Loucy (cell line): Measurements from ENCODE around the gene PMEPA1.

Experiments used
- H2AFZ ChIP-seq: fragments of 200-600 bp; sonication (generic); 2 replicates; pipeline ENCODE4 v1.6.0; 2016; ENCODE audit warnings: antibody characterized with exemption, mild to moderate bottlenecking, low read length, moderate library complexity
- H3F3A ChIP-seq: fragments of 200-600 bp; 2 replicates; pipeline ENCODE4 v1.6.0; 2016; ENCODE audit warnings: antibody characterized with exemption, low read depth, mild to moderate bottlenecking
- H3K27me3 ChIP-seq: fragments of 200-600 bp; sonication (generic); 2 replicates; pipeline ENCODE4 v1.6.1; 2014; ENCODE audit warnings: low read length, mild to moderate bottlenecking; ENCODE audit not compliant: insufficient read depth, poor library complexity, severe bottlenecking
- H3K36me3 ChIP-seq: fragments of 200-600 bp; sonication (generic); 2 replicates; pipeline ENCODE4 v1.6.1; 2016; ENCODE audit warnings: low read length; ENCODE audit not compliant: insufficient read depth
- H3K4me1 ChIP-seq: fragments of 200-600 bp; sonication (generic); 2 replicates; pipeline ENCODE4 v1.5.1; 2014; ENCODE audit warnings: low read length, mild to moderate bottlenecking; ENCODE audit not compliant: insufficient read depth, poor library complexity, severe bottlenecking
- H3K4me2 ChIP-seq: fragments of 200-600 bp; sonication (generic); 2 replicates; pipeline ENCODE4 v1.6.0; 2014; ENCODE audit warnings: antibody characterized with exemption, low read length, low read depth, mild to moderate bottlenecking; ENCODE audit not compliant: poor library complexity, severe bottlenecking
- H3K4me3 ChIP-seq: fragments of 200-600 bp; sonication (generic); 2 replicates; pipeline ENCODE4 v1.5.1; 2014; ENCODE audit warnings: low read length, mild to moderate bottlenecking, mixed read lengths; ENCODE audit not compliant: poor library complexity, severe bottlenecking
- H3K79me2 ChIP-seq: fragments of 200-600 bp; sonication (generic); 2 replicates; pipeline ENCODE4 v1.6.1; 2014; ENCODE audit warnings: low read length; ENCODE audit not compliant: insufficient read depth
- H3K9ac ChIP-seq: fragments of 200-600 bp; sonication (generic); 2 replicates; pipeline ENCODE4 v1.6.0; 2014; ENCODE audit warnings: mild to moderate bottlenecking, low read depth, low read length, moderate library complexity; ENCODE audit not compliant: poor library complexity, severe bottlenecking
- H3K9me2 ChIP-seq: fragments of 200-600 bp; sonication (generic); replicated peaks from 2 replicates; pipeline ENCODE4 v1.6.1; 2016; ENCODE audit warnings: low read depth, low read length, mixed read lengths
- H3K9me3 ChIP-seq: fragments of 200-600 bp; sonication (generic); 2 replicates; pipeline ENCODE4 v1.6.1; 2014; ENCODE audit warnings: mild to moderate bottlenecking, antibody characterized with exemption, low read length, low read depth; ENCODE audit not compliant: insufficient read depth
- H4K20me1 ChIP-seq: fragments of 200-600 bp; sonication (generic); 2 replicates; pipeline ENCODE4 v1.6.0; 2014; ENCODE audit warnings: antibody characterized with exemption, low read length, mild to moderate bottlenecking; ENCODE audit not compliant: insufficient read depth, poor library complexity, severe bottlenecking
- CTCF ChIP-seq: fragments of 200-600 bp; sonication (generic); conservative IDR thresholded peaks from 2 replicates; pipeline ENCODE4 v1.5.1; 2014; ENCODE audit warnings: mild to moderate bottlenecking, antibody characterized with exemption, low read length
- EZH2phosphoT487 ChIP-seq: fragments of 200-600 bp; IDR thresholded peaks from 2 replicates; pipeline ENCODE4 v1.6.1; 2018; ENCODE audit warnings: antibody characterized with exemption, mild to moderate bottlenecking, moderate library complexity, borderline replicate concordance

Gene PMEPA1

GRCh38 chr20:57663681-57664451 lies 45.9 kb downstream of the PMEPA1 start:
- no peaks in the 10 kb centered on the region for H3K36me3 ChIP-seq
- no peaks in the 10 kb centered on the region for H3K9me2 ChIP-seq
- H3K4me1 ChIP-seq: no peaks in the 10 kb centered on the region
- no peaks in the 10 kb centered on the region for H3K9me3 ChIP-seq
- no peak overlapping the region for H3K4me3 ChIP-seq
- H3K4me2 ChIP-seq: no peak overlapping the region
- no peaks in the 10 kb centered on the region for H4K20me1 ChIP-seq
- H3K9ac ChIP-seq: no peak overlapping the region
- peaks cover 4% of the 10 kb centered on the region; the same call in 1 of the 2 replicates for H3K79me2 ChIP-seq
- TF ChIP-seq EZH2phosphoT487: no peak
- TF ChIP-seq CTCF: no peak
- no peaks in the 10 kb centered on the region for H3K27me3 ChIP-seq
- no peaks in the 10 kb centered on the region for H3F3A ChIP-seq
- no peak overlapping the region for H2AFZ ChIP-seq

GRCh38 chr20:57663241-57663640 lies 46.6 kb downstream of the PMEPA1 start:
- H4K20me1 ChIP-seq: no peaks in the 10 kb centered on the region
- H3K27me3 ChIP-seq: no peaks in the 10 kb centered on the region
- peaks cover 4% of the 10 kb centered on the region; the same call in 1 of the 2 replicates for H3K79me2 ChIP-seq
- no peaks in the 10 kb centered on the region for H3F3A ChIP-seq
- H3K4me1 ChIP-seq: no peaks in the 10 kb centered on the region
- H3K4me2 ChIP-seq: no peak overlapping the region
- no peak for TF ChIP-seq EZH2phosphoT487
- no peak for TF ChIP-seq CTCF
- H3K9ac ChIP-seq: no peak overlapping the region
- no peaks in the 10 kb centered on the region for H3K36me3 ChIP-seq
- no peaks in the 10 kb centered on the region for H3K9me3 ChIP-seq
- no peak overlapping the region for H3K4me3 ChIP-seq
- H3K9me2 ChIP-seq: no peaks in the 10 kb centered on the region
- no peak overlapping the region for H2AFZ ChIP-seq

- no peak for TF ChIP-seq EZH2phosphoT487
- TF ChIP-seq CTCF: no peak
- no peaks in the 10 kb centered on the region for H3K27me3 ChIP-seq
- H3K9me2 ChIP-seq: no peaks in the 10 kb centered on the region
- H3K9ac ChIP-seq: no peak overlapping the region
- H3K79me2 ChIP-seq: peaks cover 4% of the 10 kb centered on the region; the same call in 1 of the 2 replicates
- no peak overlapping the region for H3K4me2 ChIP-seq
- H3K36me3 ChIP-seq: no peaks in the 10 kb centered on the region; the same call in 1 of the 2 replicates
- no peaks in the 10 kb centered on the region for H3F3A ChIP-seq
- no peak overlapping the region for H2AFZ ChIP-seq
- H3K9me3 ChIP-seq: no peaks in the 10 kb centered on the region
- H3K4me1 ChIP-seq: no peaks in the 10 kb centered on the region
- H3K4me3 ChIP-seq: no peak overlapping the region
- H4K20me1 ChIP-seq: no peaks in the 10 kb centered on the region
Observed at GRCh38 chr20:57662456-57663240, 47.2 kb downstream of the PMEPA1 start.
